GM12892 (cell line): ENCODE measurements around the gene COX11.

Experiments used
- POLR2A ChIP-seq: IDR thresholded peaks from 2 replicates; pipeline ENCODE4 v1.6.1; 2011; ENCODE audit warnings: low read depth, low read length, control low read depth
- POLR2AphosphoS5 ChIP-seq: IDR thresholded peaks from 2 replicates; pipeline ENCODE4 v1.6.1; 2011; ENCODE audit warnings: low read depth, low read length, control low read depth
- TAF1 ChIP-seq: IDR thresholded peaks from 2 replicates; pipeline ENCODE4 v1.6.1; 2011; ENCODE audit warnings: low read depth, mild to moderate bottlenecking, control low read depth, low read length, borderline replicate concordance

DNA sequence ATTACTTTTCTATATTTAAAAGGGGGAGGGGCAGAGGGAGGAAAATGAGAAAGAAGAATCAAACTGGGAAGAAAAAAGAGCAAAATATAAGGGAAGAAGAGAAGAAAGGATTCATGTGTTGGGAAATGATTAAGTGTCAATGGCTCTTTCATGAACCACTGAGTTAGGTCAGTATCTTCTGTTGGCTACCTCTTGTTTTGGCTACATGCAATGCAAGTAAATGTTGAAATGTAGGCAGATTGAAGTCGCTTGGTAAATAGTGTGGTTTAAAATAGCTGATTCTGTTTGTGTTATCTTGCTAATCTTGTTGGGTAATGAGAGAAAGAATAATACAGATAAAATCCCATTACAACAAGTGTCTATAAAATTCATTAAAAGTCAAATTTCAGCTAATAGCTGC, 27.2 kb downstream of the COX11 start:
- TF ChIP-seq POLR2A (no peak), POLR2AphosphoS5 (no peak), TAF1 (no peak)
